ENCODE measurements around the gene CHAT.

DNA sequence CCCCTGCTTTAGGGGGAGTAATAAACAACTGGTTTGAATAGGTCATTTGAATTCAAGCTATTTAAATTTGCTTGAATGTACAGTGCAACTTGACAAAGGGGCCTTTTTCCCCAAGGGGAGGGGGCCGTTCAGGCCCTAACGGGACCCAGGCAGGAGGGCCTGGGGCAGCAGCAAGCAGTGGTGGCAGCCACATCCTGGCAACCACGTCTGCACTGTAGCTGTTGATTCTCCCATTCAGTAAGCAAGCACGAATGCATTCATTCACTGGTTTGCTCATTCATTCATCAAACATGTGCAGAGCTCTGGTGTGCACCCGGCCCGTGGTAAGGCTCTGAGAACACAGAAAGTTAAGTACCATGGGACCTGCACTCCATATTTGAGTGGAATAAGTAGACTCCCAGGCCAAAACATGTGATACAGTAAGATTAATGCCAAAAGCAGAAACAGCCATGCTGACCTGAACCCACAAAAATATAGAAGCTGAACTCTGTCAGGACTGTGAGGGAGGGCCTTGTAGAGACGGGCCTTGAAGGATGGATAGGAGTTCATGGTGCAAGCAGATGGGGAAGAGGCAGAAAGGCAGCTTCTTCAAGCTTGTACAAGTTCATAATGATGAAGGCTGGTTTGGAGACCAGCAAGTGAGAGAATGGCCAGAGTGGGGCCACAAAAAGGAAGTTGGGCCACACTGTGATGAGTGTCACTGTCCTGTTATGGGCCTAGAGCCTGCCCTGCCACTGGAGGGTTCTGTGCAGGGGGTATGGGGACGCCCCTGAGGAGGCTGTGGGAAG, 36.3 kb downstream of the CHAT start:
- TF ChIP-seq, protein P1, sequence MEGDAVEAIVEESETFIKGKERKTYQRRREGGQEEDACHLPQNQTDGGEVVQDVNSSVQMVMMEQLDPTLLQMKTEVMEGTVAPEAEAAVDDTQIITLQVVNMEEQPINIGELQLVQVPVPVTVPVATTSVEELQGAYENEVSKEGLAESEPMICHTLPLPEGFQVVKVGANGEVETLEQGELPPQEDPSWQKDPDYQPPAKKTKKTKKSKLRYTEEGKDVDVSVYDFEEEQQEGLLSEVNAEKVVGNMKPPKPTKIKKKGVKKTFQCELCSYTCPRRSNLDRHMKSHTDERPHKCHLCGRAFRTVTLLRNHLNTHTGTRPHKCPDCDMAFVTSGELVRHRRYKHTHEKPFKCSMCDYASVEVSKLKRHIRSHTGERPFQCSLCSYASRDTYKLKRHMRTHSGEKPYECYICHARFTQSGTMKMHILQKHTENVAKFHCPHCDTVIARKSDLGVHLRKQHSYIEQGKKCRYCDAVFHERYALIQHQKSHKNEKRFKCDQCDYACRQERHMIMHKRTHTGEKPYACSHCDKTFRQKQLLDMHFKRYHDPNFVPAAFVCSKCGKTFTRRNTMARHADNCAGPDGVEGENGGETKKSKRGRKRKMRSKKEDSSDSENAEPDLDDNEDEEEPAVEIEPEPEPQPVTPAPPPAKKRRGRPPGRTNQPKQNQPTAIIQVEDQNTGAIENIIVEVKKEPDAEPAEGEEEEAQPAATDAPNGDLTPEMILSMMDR (IDR thresholded peaks at IDR 0.05) = no peak
- TF ChIP-seq POLR2A (IDR thresholded peaks at IDR 0.05) = no peak

All from ovary (tissue), 3 donors.